Calu3 (cell line): ENCODE data around the gene GRN. TPM values are rescaled to one million over a fixed set of nuclear protein-coding genes. Genes with fewer than 3 reads are reported as not detected.

Source experiments
- BruUV-seq: library from RNA; stranded (reverse); fragments of 400-500 nt; replicated peaks from 2 replicates; lab custom pipeline; 2021; lab: Mats Ljungman, UMichigan
- CTCF ChIA-PET: fragments of 300-600 bp; sonication (Branson Sonifier 250); formaldehyde crosslinking; loops from one replicate; lab custom pipeline; 2022; ENCODE audit warnings: antibody characterized with exemption; lab: Charles Lee
- DNase-seq: peaks from one replicate; pipeline ENCODE4 v3.0.0; 2022
- H3K27ac Mint-ChIP-seq: one replicate; pipeline ENCODE4 v1.8.0; 2022; ENCODE audit warnings: mixed read lengths; ENCODE audit not compliant: unreplicated experiment
- H3K27me3 Mint-ChIP-seq: one replicate; pipeline ENCODE4 v1.8.0; 2022; ENCODE audit warnings: mixed read lengths; ENCODE audit not compliant: unreplicated experiment
- H3K36me3 Mint-ChIP-seq: one replicate; pipeline ENCODE4 v1.8.0; 2022; ENCODE audit warnings: mild to moderate bottlenecking, moderate library complexity, mixed read lengths; ENCODE audit not compliant: insufficient read depth, unreplicated experiment
- H3K4me1 Mint-ChIP-seq: one replicate; pipeline ENCODE4 v1.8.0; 2022; ENCODE audit warnings: mild to moderate bottlenecking, low read depth, mixed read lengths; ENCODE audit not compliant: unreplicated experiment
- H3K4me3 Mint-ChIP-seq: one replicate; pipeline ENCODE4 v1.8.0; 2022; ENCODE audit warnings: mild to moderate bottlenecking, low read depth, moderate library complexity, mixed read lengths; ENCODE audit not compliant: unreplicated experiment
- H3K9me3 Mint-ChIP-seq: one replicate; pipeline ENCODE4 v1.8.0; 2022; ENCODE audit warnings: low read depth, mixed read lengths; ENCODE audit not compliant: unreplicated experiment
- CTCF ChIP-seq: fragments of 200-600 bp; IDR thresholded peaks from one replicate; pipeline ENCODE4 v1.8.0; 2022; ENCODE audit warnings: antibody characterized with exemption; ENCODE audit not compliant: unreplicated experiment
- intact Hi-C: fragments of 100-400 bp; cut with micrococcal nuclease; formaldehyde crosslinking; loops from one replicate; pipeline ENCODE4 v1.10.0; 2022; ENCODE audit not compliant: unreplicated experiment
- total RNA-seq: library from RNA; stranded (reverse); gene quantifications from 2 replicates; pipeline ENCODE4 v1.2.3, GENCODE V29; 2022

GRN gene
- total RNA-seq, 1 experiment from 2014 or later = 376 TPM

DNA sequence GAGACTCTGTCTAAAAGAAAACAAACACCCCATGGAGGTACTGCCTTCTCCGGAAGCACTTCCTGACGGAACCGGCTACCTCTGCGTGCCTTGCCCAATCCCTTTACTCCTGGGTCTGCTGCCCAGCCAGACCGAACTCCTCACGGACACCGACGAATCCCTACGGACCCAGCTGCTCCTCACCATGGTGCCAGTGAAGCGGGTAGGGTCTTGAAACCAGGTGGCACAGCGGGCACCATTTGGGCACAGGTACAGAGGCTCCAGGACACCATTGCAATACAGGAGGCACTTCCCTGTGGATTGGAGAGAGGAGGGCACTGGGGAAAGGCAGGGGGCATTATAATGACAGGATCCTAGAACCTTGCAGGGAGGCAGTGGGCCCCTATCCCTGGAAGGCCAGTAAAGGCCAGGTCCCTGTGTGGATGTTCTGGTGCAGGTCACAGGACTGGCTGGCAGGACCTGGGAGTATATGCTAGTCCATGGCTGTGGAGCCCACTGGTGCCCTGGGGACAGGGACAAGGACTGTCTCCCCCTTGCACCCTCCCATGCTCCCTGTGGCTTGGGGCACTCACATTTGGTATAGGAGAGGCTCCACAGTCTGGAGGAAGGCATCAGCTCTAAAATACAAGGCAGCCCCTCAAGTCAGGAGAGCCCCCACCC lies 22.7 kb upstream of the GRN start:
- Mint-ChIP-seq H3K27ac (no peak overlapping the region), H3K36me3 (peaks cover 68% of the 10 kb centered on the region), H3K9me3 (no peaks in the 10 kb centered on the region), H3K4me1 (peaks cover 7% of the 10 kb centered on the region), H3K27me3 (peaks cover 12% of the 10 kb centered on the region), H3K4me3 (no peak overlapping the region)
- no peak for DNase-seq
- intact Hi-C loops = no loop called here
- no TSS peak for BruUV-seq
- CTCF ChIA-PET = interaction anchor here (1.4 kb wide), 1 partner anchor 12 kb away, joined by 5 read pairs; no protein-coding TSS in a partner anchor
- no peak for TF ChIP-seq CTCF

DNA sequence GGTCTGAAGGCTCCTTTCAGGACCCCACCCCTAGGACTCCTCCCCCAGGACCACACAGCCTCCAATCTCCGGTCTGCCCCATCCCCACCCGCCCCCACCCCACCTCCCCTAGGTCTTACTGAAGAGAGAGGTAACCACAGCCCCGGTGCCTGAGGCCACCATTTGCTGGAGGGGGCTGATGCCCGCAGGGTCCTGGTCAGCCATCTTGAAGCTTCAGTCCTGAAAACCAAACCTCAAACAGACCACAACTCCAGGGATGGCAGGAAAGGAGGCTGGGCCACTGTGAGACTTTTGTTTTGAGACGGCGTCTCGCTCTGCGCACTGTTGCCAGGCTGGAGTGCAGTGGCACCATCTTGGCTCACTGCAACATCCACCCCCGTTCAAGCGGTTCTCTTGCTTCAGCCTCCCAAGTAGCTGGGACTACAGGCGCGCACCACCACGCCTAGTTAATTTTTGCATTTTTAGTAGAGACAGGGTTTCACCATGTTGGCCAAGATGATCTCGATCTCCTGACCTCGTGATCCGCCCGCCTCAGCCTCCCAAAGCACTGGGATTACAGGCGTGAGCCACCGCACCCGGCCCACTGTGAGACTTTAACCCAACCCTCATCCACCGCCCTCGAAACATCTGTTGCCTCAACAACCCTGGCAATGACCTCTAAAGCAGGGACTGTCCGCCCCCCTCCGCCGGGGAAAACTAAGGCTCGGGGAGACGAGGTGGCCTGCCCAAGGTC lies 21.6 kb upstream of the GRN start:
- BruUV-seq = TSS peak; percentile 44
- no peak for TF ChIP-seq CTCF
- Mint-ChIP-seq H3K27me3 (no peaks in the 10 kb centered on the region), H3K4me3 (peak overlapping the region; percentile 96), H3K36me3 (peaks cover 61% of the 10 kb centered on the region), H3K4me1 (peaks cover 7% of the 10 kb centered on the region), H3K27ac (peak overlapping the region; percentile 36), H3K9me3 (no peaks in the 10 kb centered on the region)
- intact Hi-C loops = no loop called here
- DNase-seq = no peak
- CTCF ChIA-PET = interaction anchor here (0.6 to 1.9 kb wide), 6 partner anchors 8 to 154 kb away, joined by 3 to 9 read pairs (median 4); no protein-coding TSS in a partner anchor

DNA sequence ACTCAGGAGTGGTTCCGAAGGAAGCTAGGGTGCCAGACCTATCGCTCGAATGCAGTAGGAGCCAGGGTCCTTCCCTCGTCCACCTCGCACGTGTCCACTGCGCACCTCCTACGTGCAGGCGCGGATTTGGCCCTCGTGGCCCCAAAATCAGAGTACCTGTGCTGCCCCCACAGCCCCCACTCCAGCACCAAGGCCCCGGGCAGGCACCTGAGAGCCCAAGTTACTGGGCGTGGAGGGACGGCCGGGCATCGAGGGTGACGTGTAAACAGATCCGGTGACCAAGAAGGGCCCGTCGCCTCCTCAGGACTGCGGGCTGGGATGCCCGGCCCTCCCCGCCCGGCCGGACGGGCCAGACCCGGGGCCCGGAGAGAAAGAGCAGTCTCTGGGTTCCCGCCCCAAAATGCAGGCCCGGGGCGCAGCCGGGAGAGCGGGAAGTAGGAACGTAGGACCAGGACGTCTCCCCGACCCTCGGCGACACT lies 21.0 kb upstream of the GRN start:
- H3K36me3 Mint-ChIP-seq = peaks cover 56% of the 10 kb centered on the region
- DNase-seq = peak; percentile 58
- H3K9me3 Mint-ChIP-seq = no peaks in the 10 kb centered on the region
- no peaks in the 10 kb centered on the region for H3K27me3 Mint-ChIP-seq
- no peak for TF ChIP-seq CTCF
- intact Hi-C loops = no loop called here
- peaks cover 7% of the 10 kb centered on the region for H3K4me1 Mint-ChIP-seq
- peak overlapping the region; percentile 36 for H3K27ac Mint-ChIP-seq
- no TSS peak for BruUV-seq
- CTCF ChIA-PET = interaction anchor here (0.6 to 1.9 kb wide), 6 partner anchors 9 to 155 kb away, joined by 3 to 9 read pairs (median 4); no protein-coding TSS in a partner anchor
- H3K4me3 Mint-ChIP-seq = peak overlapping the region; percentile 96

GRCh38 chr17:44324571-44325275 lies 20.4 kb upstream of the GRN start, which contains the start of gene SLC25A39:
SLC25A39 (minus strand) TSS chr17:44324823; CDS start chr17:44323562, 1,261 bp downstream.
- Mint-ChIP-seq H3K36me3 (peaks cover 51% of the 10 kb centered on the region), H3K27me3 (no peaks in the 10 kb centered on the region), H3K9me3 (no peaks in the 10 kb centered on the region), H3K4me3 (peak within 1 kb of the TSS; percentile 96), H3K4me1 (peaks cover 7% of the 10 kb centered on the region), H3K27ac (peak within 1 kb of the TSS; percentile 94)
- intact Hi-C loops = loop anchor here (5.0 kb wide), 1 partner anchor 102 kb away; no protein-coding TSS in a partner anchor
- peak; percentile 100 for DNase-seq
- no peak for TF ChIP-seq CTCF
- BruUV-seq = no TSS peak
- CTCF ChIA-PET = interaction anchor here (0.6 to 1.9 kb wide), 9 partner anchors 9 to 155 kb away, joined by 3 to 9 read pairs (median 3); partner anchors contain the start of gene RUNDC3A
